Cortex of kidney (tissue), 1 donor: Measurements from ENCODE around the gene MAGEA10.
"Not testable (repeated sequence)": the region's sequence is repeated elsewhere in the genome, so short reads cannot be mapped to it uniquely, and the experiment has no call there.

Source experiments
- DNase-seq: peaks from one replicate; lab custom pipeline; 2025; lab: John Stamatoyannopoulos, UW

MAGEA10 gene

GRCh38 chrX:152138388-152138784 is at the start of gene MAGEA10:
Gene MAGEA10 (minus strand): TSS chrX:152138577. CDS start chrX:152135620, 2,957 bp downstream.
- no peak for DNase-seq

GRCh38 chrX:152177497-152178269 is 39.3 kb upstream of the MAGEA10 start:
- DNase-seq: no peak

- no peak for DNase-seq
Observed at GRCh38 chrX:152177052-152177451, 38.7 kb upstream of the MAGEA10 start.

- DNase-seq: not testable (repeated sequence)
Observed at GRCh38 chrX:152175892-152176291, 37.5 kb upstream of the MAGEA10 start.

DNA sequence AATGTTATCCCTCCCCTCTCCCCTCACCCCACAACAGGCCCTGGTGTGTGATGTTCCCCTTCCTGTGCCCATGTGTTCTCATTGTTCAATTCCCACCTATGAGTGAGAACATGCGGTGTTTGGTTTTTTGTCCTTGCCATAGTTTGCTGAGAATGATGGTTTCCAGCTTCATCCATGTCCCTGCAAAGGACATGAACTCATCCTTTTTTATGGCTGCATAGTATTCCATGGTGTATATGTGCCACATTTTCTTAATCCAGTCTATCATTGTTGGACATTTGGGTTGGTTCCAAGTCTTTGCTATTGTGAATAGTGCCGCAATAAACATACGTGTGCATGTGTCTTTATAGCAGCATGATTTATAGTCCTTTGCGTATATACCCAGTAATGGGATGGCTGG is 35.5 kb upstream of the MAGEA10 start:
- not testable (repeated sequence) for DNase-seq

- no peak for DNase-seq
Observed at GRCh38 chrX:152170621-152171020, 32.2 kb upstream of the MAGEA10 start.

DNA sequence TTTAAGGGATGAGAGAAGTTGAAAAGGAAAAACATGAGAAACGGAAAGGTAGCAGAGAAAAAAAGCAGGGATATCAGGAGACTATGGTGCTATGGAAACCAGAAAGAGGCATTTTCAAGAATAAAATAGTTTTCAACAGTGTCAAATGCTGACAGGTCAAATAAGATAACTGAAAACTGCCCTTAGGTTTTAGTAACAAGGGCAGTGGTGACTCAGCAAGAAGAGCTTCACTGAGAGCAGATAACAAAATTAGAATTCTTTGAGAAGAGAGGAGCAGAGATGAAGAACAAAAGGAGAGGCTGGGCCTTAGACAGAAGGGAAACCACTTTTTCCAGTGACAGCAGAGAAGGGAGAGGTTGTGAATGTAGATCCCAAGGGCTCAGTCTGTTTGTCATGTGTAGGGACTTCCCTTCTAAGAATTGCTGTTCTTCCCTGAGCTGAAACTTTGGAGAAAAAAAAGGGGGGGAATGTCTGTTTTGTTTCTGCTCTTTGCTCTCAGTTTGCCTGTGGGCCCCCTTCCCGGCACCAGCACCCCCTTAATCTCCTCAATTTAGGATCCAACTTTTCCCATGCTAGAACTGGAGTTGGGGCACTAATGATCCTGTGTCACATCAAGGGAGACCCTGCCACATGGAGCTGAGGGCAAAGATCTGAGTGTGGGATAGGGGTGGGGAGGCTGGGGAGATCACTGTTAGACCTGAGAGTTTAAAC is 26.8 kb upstream of the MAGEA10 start:
- no peak for DNase-seq

GRCh38 chrX:152157042-152157441 is 18.7 kb upstream of the MAGEA10 start:
- no peak for DNase-seq

DNA sequence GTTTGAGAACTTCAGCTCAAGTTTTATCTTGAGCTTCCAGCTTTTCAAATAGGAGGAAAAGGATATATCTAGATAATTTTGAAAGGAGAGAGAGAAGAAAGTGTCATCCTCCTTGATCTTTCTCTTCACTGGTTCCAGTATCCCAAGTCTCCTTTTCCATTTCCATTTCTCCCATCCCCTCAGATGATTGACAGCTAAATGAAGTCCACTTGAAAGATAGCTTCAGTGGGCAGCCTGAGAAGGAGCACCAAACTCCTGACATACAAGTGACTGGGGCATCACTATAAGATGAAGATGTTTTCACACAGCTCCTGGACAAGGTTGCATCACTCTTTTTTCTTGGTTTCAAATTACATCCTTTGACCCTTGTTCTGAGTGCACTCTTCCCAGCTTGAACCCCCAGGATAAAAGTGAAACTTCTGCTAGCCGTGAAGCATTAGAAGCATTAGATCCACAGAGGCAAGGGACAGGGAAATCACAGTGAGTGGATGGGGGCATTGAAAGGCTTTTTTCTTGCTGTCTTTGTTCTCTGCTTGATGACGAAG is 17.5 kb upstream of the MAGEA10 start:
- DNase-seq: no peak

- no peak for DNase-seq
Observed at GRCh38 chrX:152154050-152154449, 15.7 kb upstream of the MAGEA10 start.

DNA sequence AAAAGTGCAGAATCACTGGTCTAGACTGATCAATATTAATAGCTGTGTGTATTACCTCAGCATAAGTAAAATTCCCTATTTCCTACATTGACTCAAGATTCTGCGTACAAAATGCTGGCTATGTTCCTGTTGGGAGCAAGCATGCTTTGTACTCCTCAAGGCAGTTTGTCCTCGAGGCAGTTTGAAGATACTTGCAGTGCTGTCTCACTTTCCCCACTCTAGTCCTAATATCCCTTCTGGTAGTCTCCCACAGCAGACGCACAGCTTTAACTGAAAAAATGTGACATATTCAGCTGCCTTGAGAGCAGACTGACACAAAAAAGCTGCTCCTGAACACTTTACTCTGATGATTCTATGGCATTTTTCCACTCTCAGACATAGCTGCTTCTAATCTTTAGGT is 12.9 kb upstream of the MAGEA10 start:
- DNase-seq: no peak

DNA sequence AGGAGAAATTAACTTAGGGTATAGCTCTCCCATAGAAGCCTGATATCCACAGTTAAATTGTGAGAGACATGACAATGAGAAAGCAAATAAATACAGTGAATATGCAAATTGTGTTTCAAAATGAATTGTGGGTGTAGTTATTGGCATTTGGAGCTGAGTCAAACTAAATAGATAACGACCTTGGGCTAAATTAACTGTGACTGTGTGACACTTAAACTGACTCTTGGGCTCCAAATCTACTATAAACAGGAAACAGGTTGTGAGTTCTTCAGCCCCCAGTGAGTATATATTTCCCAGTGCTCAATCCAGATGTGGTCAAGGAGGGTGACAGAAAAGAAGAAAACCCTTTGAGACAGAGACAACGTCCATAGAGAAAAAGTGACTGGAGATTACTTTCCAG is 11.3 kb upstream of the MAGEA10 start:
- DNase-seq: no peak

DNA sequence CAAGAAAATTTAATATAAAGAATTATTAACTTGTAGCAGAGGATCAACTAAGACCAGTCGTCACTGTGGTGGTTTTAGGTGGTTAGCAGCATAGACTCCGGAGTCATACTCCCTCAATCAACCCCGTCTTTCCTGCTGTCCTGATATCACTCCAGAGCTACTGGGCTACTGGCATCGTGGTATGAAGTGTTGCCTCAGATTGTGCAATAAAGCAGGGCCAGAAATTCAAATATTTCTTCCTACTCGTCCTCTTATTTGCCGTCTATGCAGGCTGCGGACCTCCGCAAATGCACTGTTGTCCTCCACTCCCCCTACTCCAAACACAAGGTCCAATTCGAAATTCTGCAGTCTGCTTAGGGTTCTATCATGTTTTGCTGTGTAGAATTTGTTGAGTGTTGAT is 1.2 kb upstream of the MAGEA10 start:
- no peak for DNase-seq

GRCh38 chrX:152137771-152138387 is 498 bp downstream of the MAGEA10 start:
- no peak for DNase-seq

DNA sequence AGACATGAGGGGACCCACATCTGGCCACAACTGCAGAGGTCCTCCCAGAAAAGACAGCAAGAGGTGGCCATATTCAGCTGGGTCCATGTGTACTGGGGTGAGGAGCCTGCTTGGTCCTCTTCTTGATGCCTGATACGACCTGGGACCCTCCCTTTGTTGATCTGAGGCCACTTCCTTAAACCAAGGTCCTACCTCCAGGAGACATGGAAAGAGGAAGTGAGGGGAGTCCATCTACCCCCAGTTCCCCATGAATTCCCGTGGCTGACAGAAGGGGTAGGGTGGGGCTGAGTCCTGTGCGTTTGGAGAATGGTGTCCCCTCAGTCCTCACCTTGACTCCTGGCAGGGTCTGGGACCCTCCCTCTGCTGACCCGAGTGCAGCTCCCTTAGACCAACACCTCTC is 2.1 kb downstream of the MAGEA10 start:
- DNase-seq: no peak

GRCh38 chrX:152131525-152131924 is 6.9 kb downstream of the MAGEA10 start:
- no peak for DNase-seq

DNA sequence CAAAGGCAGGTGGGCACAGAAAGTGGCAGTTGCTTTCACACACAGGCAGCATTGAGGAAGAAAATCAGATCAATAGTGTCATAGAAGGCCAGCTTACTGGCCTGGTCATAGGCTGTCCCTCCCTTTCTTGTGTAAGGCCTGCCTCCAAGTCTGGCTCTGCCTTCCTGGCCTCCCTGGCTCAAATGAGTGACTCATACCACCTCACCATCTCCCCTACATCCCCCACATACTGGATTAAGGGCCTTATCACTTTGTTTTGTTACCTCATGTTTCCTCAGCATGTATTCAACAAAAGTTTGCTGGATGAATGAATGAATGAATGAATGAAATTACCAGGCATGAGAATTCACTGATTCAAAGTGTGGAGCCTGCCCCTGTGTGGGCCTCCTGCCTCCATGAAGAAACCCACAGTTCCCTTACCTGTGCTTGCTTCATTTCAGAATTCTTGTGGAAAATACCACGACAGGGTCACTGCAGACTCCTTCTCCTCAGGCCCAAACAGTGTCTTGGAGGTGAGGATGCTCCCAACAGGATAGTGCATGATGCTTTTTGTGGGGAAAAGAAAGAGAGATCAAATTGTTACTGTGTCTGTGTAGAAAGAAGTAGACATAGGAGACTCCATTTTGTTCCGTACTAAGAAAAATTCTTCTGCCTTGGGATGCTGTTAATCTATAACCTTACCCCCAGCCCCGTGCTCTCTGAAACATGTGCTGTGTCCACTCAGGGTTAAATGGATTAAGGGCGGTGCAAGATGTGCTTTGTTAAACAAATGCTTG is 9.1 kb downstream of the MAGEA10 start:
- not testable (repeated sequence) for DNase-seq

- DNase-seq: no peak
Observed at GRCh38 chrX:152117305-152117704, 21.1 kb downstream of the MAGEA10 start.

DNA sequence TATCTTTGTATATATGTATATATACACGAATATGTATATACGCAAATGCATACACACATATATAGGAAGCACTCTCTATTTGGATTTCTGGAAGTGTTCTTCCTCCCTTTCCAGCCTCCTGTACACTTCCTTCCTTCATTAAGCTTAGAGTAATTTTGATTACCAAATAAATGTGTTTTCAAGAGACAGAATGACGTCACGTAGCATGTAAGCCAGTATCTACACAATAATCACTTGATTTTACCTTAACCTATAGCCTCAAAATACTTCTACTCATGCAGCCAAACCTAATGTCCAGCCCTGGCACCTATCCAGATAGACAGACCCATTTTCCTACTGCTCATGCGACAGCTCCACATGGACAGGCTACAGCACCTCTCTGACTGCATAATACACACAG is 29.9 kb downstream of the MAGEA10 start:
- no peak for DNase-seq

- no peak for DNase-seq
Observed at GRCh38 chrX:152103866-152104265, 34.5 kb downstream of the MAGEA10 start.

GRCh38 chrX:152086141-152086540 is 52.2 kb downstream of the MAGEA10 start:
- no peak for DNase-seq
